GM18861 (cell line): ENCODE results near the gene XRCC4.
"Not testable (repeated sequence)": the region's sequence is repeated elsewhere in the genome, so short reads cannot be mapped to it uniquely, and the experiment has no call there.

Experiments
- ATAC-seq: cut with Tn5 transposase; IDR thresholded peaks from one replicate; pipeline ENCODE4 v1.9.1; 2021; ENCODE audit not compliant: unreplicated experiment

XRCC4 gene

DNA sequence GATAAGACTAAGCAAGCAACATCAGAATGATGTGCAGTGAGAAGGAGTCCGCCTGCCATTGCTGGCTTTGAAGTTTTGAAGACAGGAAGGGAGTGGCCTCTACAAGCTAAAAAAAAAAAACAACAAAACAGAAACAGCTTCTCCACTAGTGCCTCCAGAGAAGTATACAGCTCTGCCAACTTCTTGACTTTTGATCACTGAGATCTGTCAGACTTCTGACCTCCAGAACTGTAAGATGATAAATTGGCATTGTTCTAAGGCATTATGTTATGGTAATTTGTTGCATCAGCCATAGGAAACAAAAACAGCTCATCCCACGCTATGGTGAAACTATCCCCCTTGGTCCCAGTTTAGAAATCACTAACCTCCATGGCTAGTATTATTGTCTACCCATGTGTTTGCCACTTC lies 263.2 kb downstream of the XRCC4 start:
- ATAC-seq = no peak

DNA sequence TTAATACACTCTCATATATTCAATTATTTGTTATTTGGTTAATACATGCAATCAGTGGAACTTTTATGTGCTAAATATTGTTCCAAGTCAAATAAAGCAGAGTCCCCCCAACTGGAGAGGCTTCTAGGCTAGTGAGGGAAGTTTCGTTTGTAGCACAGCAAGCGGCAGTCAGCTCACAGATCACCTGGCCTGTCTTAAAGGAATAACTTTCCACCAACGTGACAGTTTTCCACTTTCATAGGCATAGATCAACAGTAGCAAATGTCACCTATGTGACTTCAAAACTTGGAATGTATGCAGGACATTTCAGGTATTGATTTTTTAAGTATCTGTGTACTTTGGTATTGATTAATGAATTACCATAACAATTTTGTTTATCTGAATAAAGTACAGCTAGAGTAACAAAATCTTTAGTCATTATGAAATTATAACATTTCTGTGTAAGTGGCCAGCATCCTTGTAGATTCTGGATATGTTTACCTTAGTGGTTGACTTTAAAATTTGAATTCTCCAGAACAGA lies 264.5 kb downstream of the XRCC4 start:
- no peak for ATAC-seq

DNA sequence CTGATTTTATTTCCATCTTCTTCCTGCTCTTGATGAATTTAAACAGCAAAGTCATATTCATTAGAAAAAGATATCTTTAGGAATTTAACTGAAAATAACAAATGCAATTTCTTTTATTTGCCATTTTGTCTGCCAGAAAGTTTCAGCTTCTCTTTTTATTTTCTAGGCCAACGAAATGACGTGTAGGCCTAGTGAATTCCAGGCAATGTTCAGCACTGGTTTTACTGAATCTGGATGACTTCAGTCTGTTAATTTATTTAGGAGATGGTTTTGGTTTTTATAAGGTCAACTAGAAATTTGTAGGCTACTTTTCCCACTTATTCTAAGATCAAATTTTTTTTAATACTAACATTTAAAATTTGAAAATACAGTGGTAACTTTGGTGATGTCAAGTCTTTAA lies 265.1 kb downstream of the XRCC4 start:
- ATAC-seq = no peak

DNA sequence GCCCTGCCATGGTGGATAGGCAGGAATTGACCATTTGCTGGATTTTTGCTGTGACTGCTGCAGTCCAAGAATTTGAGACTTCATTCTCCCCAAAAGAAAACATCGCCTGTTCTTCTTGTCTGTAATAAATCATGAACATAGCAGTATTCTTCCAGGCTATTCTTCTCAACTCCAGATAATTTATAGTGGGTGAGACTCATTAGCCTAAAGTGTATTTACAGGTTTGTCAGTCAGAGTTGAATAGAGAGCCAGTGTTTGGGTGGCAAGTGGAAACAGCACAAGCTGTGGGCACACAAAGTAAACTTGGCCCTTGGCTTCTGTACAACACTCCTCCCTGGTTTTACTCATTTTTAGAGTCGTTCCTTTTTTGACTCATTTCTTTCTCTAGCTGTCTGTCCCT lies 266.0 kb downstream of the XRCC4 start:
- no peak for ATAC-seq

DNA sequence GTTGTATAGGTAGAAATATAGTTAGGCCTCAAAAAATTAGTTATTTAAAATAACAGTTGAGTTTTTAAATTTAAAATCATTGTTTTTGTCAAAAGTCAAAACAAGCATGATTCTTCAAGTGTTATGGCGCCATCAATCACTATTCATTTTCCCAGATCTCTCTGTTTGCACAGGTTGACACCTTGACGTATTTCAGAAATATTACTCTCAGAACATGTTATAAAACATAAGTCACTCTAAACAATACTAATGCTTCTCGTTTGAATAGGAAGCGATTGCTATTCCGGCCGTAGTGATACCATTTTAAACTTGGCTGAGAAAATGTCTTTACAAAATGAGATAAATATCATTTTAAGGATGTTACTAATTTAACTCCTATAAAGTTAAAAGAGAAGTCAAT lies 268.1 kb downstream of the XRCC4 start:
- no peak for ATAC-seq

DNA sequence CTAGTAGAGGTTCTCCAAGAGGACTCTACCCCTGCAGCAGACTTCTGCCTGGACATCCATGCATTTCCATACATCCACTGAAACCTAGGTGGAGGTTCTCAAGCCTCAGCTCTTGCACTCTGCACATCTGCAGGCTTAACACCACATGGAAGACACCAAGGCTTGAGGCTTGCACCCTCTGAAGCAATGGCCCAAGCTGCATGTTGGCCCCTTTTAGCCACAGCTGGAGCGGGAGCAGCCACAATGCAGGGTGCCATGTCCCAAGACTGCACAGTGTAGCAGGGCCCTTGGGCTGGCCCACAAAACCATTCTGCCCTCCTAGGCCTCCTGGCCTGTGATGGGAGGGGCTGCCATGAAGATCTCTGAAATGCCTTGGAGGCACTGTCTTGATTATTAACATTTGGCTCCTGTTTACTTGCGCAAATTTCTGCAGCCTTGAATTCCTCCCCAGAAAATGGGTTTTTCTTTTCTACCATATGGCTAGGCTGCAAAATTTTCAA lies 271.0 kb downstream of the XRCC4 start:
- ATAC-seq = no peak

DNA sequence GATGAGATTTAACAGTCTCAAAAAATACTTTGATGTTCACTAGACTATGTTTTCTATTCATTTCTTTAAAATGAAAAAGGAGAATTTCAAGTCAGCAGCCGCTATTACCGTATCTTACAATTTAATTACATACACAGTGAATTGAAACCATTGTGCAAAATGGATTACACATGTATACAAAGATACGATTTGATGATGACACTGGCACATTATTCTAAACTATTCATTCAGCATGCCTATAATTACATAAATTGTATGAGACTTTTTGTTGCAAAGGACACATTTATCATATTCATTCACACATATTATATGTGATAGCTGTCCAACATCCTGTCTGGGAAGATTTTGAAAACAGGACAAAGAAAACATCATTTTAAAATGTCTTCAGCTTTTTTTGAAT lies 275.9 kb downstream of the XRCC4 start:
- no peak for ATAC-seq

DNA sequence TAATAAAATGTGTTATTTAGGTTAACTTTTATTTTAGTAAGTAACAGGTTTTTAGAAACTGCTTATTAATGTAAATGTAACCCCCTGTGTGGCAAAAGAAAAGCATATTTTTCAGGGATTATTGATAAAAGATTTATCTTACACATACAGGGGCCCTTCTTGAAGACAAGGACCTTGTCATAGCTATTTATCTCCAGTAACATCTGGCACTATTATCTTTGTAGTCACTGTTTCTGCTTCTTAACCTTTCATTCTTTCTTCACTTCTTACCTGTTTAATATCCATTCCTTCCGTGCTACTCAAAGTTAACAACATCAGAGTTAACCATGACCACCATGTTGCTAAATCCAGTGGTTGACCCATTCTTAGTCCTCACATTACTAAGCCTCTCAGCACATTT lies 276.4 kb downstream of the XRCC4 start:
- ATAC-seq = no peak

DNA sequence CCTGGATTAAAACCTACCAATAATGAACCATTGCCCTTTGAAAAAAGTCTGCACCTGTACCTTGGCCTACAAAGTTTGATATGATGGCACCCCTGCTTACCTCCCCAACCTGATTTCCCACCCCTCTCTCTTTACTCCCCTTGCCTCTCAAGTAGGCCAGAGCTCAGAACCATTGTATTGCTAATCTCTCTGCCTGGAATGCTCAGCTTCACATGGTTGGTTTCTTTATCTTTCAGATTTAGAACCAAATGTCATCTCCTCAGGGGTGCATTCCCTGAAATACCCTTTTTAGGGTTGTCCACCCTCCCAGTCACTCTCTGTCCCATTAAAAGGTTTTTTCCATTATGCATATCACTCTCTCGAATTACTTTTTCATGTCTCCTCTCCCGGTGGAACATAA lies 277.6 kb downstream of the XRCC4 start:
- no peak for ATAC-seq

DNA sequence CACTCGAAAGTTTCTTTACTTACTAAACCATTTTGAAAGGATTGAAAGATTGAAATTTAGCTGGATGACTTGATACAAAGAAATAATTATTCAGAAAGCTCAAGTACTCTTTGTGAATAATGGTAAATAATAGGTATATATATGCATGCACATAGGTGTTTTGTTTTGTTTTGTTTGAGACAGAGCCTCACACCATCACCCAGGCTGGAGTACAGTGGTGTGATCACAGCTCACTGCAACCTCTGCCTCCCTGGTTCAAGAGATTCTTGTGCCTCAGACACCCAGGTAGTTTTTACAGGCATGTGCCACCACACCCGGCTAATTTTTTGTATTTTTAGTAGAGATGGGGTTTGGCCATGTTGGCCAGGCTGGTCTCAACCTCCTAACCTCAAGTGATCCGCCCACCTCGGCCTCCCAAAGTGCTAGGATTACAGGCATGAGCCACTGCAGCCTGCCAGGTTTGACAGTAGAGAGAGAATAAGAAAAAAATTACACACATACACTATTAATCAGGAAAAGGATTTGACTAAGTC lies 278.2 kb downstream of the XRCC4 start:
- ATAC-seq = not testable (repeated sequence)

DNA sequence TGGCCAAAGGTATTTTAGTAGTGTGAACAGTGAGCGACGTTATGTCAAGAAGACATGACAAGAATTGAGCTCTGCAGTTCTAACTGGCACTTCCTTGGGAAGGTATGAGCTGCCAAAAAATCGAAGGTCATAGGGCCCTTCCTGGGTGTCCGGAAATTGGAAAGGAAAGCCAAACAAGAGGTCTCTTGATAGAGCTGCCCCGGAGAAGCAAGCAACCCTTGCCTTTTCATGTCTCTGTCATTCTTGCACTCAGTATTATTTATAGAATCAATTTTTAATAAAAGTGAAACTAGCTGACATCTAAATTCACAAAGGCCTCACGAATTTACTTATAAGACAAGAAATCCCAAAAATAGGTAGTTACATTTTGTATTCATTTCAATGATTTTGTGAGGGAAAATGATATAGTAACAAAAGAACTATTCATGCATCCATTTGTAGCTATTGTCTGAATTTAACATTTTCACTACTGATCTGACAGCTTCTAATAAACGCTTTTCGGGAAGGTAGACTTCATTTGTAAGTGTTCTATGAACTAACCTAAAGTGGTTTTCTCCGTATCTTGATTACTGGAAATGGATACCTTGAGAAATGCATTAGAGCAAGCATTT lies 280.4 kb downstream of the XRCC4 start:
- no peak for ATAC-seq

DNA sequence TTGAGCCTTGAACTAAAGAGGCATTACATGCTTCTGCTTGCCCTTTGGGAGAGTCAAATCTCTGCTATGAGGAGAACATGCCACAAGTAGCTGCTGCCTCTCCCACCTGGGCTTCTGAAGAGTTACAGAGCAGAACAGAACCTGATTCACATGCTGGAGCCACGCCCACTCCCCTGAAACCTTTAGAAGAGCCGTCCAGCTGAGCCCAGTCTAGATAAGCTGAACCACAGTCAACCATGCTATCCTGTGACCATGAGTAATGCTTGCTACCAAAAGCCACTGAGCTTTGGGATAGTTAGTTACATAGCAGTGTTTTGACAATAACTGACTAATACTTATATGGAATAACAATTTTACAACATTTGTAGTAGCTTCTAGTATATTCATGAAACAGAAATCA lies 283.2 kb downstream of the XRCC4 start:
- no peak for ATAC-seq

DNA sequence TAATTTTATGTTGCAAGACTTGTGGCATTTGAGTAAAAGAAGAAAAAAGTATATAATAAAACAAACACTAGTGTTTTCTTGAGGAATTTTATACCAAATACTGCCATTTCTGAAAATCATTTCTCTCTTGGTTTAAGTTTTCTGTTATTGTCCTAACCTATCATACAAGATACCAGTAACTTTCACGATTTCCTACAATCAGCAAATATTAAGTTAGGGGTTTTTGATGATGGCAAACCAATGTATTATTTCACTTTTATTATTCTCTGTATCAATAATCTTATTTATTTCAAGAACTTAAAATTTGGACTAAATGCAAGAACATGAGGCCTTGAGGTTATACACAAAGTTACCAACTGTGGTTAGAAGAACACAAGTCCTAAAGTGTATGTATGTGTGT lies 285.2 kb downstream of the XRCC4 start:
- no peak for ATAC-seq

DNA sequence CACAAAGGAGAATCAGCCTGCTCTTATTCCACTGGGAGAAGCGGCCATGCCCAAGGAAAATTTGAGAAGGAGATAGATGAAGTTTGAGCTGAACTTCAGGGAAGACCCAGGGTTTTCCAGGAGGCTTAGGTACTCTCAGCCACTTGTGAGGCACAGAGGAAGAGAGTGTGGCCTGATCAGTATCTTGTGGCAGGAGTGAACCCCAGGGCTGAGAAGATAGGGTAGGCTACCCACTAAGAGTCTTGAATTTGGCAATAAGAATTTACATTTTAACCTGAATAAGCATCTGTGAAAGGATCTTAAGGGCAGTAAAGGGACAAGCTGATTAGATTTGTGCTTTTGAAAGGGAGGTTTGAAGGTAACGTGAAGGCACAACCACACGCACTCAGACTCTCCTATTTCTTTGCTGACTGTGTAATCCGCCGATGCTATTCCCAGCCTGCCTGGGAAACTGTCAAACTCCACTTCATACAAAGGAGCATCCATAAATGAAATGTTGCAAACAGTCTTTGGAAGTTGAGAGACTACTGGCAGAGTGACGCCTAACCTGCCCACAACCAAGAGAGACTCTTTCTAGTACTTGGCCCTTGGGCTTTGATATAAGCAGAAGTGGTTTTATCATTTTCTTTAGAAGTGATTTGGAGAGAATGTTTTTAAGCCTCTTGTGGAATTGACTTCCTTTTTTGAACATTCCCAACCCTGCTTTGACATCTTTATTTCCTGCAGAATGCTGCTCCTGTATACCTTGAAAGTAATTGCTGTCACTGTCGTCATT lies 286.0 kb downstream of the XRCC4 start:
- no peak for ATAC-seq

DNA sequence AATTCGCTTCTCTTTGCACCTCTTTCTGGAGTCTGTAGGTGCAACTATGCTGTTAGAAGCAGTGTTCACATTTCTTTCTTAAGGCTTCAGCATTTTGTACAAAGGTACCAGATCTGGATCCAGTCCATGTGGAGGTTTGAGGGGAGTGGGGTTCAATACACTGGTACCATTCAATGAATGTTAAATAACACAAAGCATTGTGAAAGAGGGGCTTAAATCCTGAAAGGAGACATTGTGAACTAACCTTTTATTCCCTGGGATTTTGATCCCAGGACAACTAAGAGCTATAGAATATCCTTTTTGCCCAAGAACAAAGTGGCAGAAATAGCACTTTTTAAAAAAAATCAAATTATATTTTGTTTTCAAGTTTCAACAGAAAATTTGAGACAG lies 286.5 kb downstream of the XRCC4 start:
- no peak for ATAC-seq

DNA sequence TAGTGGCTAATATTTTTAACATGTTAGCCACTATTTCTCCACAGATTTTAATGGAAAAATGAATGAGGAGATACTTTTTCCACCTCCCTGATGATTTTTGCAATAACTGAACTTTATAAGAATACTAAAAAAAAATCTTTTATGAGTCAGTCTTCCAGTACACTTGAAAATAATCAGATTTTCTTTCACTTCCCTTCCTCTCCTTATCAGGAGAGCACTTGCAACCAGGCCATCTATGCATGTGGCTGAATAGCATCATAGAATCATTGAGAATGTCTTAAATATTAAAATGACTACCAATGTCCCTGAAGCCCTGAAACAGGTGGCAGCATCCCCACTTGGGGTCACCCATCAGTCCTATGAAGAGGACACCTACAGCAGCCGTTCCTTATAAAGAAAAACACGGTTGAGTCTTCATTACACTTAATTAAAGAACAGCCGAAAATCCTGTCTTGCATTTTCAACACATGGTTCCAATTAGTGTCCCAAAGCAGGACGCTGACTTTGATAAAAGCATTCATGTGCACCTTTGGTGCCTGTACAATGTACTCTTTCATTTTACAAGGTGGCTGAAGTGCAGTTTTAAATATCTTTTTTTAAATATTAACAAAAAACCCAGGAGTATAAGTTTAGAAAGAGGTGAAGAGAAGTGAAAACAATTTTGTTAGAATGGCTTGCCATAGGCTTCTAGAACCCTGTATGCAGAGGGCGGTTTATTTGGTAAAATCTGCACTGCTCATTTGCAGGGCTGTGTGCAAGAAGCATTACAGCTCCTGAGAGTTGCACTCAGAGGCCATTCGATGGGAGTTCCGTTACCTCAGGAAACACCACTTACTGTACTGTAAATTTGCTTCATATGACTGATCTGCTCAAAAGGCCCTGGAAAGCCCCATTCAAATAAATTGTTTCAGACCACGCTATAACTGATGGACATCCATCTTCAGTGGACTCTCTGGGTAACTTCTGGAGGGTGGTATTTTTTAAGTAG lies 287.3 kb downstream of the XRCC4 start:
- ATAC-seq = peak; percentile 52

DNA sequence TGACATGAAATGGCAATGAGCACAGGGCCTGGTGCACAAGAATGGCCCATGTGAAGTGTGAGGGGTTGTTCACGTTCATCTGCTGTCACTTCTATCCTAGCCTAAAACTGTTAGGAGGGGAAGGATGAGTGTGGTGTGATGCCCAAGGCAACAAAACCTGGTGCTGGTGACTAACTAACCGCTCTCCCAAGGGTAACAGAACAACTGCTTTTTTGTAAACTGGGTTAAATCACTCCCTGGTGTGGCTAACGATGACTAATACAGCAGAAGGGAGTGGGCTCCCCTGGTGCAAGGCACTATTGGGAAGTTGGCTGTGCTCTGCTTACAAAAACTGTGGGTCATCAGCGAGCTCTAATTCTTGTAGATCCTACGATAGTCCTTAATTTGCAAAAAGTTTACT lies 291.0 kb downstream of the XRCC4 start:
- ATAC-seq = peak; percentile 43

DNA sequence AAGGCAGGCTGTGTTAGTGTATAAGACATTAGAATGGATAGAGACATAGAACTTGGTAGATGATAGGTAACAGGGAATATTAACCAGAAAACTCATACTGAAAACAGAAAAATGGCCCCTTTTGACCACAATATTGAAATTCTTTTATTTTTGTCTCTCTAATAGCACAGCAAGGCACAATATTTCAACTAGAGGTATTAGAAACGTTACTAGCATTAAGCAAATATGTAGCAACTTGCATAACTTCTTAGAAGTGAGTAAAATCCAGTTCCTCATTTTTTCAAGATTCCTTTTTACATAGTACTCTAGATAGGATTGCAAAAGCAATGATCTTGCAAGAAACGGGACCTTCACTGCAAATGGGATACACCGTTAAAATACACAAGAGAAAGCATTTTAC lies 291.5 kb downstream of the XRCC4 start:
- ATAC-seq = peak; percentile 49

DNA sequence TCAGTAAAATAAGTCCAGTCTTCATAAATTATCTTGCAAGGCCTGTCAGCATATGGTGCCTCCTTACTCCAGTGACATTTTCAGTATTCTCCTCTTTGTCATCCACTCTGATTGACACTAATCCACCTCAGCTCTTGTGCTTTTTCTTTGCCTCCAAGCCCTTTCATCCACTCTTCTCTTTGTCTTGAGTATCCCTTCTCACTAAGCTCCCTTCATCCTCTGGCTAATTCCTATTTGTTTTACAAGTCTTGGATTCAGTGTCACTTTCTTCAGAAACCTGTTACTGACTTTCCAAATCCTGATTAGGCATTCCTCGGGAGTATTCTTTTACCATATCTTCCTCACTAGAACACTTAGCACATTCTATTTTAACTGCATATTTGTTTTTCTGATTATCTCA lies 293.6 kb downstream of the XRCC4 start:
- no peak for ATAC-seq

DNA sequence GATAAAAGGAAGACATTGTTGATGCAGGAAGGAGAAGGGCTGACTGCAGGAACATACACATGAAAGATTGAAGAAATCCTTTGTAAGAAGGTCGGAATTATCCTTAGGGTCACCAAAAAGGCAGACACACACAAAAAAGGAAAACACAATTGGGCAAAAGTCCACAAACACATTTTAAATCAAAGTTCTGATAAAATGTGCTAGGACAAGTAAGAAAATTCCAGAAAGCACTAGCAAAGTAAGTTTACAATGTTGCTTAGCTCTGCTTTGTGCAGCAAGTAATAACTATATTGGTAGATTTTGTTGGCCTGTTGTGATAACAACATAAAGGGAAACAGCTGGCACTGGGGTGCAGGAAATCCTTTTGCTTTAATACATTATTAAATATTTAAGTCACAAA lies 294.4 kb downstream of the XRCC4 start:
- ATAC-seq = no peak

DNA sequence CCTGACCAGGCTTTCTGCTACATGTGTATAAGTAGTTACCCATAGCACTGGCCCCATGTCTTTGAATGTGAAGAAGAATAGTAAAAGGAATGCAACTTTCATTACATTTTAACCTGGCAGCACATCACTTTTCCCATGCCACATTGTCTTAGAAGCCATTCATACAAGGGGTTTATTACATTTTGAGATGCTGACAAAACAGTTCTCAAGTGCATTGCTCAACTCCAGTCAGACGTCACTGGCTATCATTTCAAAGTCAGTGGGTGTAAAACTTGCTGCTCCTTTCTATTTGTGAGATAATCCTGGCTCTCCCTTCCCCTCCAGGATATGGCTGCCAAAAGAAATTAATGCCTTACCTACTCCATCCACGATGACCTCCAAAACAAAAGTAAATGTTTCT lies 297.2 kb downstream of the XRCC4 start:
- ATAC-seq = no peak
